SH-SY5Y (cell line): ENCODE data around the gene CREBZF.

Source experiments
- GATA2 ChIP-seq: IDR thresholded peaks from 2 replicates; pipeline ENCODE4 v1.6.1; 2011; ENCODE audit warnings: mild to moderate bottlenecking, low read depth, low read length
- GATA3 ChIP-seq: IDR thresholded peaks from 2 replicates; pipeline ENCODE4 v1.6.1; 2011; ENCODE audit warnings: low read depth, mild to moderate bottlenecking, low read length, moderate library complexity

DNA sequence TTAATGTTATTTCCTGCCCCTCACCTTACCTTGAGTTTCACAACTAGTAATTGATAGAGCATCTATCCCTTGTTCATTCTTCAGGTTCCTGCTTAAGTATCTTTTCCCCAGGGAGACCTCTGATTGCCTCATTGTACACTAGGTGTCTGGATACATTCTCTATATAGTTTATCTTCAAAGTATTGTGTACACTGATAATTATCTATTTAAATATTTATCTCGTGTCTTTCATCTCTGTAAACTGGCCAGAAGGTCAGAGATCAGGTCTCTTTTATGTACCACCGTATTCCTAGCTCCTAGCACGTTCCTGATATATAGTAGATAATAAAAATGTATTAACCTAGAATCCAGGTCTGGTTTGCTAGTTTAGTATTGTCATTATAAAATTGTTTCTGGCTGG lies 30.2 kb downstream of the CREBZF start:
- TF ChIP-seq GATA3 (no peak), GATA2 (no peak)
